ENCODE results near the gene SPEM1. TPM values are rescaled to one million over a fixed set of nuclear protein-coding genes. Genes with fewer than 3 reads are reported as not detected.

SPEM1 gene
- total RNA-seq, 2 donors from 2014 or later, result not detected

DNA sequence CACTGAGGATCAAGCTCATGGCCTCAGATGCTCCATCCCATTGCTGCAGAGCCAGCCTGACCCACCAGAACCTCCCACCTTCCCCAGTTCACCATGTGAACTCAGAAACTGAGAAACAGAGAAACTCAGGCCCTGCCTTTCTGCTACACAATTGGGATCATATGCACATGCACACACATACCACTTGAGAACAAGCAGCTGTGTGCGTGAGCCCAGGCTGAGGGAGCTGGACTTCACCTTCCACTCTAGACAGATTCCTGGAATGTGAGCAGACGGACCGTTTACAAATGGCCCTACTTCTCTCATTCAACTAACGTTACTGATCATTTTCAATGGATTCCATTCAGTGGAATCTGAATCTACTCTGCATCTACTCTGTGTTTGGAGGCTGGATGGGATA, 3.6 kb downstream of the SPEM1 start:
- DNase-seq (no peak), ATAC-seq (no peak)
- intact Hi-C loops (cut with DNase I), result no loop called here
- TF ChIP-seq, protein P1, sequence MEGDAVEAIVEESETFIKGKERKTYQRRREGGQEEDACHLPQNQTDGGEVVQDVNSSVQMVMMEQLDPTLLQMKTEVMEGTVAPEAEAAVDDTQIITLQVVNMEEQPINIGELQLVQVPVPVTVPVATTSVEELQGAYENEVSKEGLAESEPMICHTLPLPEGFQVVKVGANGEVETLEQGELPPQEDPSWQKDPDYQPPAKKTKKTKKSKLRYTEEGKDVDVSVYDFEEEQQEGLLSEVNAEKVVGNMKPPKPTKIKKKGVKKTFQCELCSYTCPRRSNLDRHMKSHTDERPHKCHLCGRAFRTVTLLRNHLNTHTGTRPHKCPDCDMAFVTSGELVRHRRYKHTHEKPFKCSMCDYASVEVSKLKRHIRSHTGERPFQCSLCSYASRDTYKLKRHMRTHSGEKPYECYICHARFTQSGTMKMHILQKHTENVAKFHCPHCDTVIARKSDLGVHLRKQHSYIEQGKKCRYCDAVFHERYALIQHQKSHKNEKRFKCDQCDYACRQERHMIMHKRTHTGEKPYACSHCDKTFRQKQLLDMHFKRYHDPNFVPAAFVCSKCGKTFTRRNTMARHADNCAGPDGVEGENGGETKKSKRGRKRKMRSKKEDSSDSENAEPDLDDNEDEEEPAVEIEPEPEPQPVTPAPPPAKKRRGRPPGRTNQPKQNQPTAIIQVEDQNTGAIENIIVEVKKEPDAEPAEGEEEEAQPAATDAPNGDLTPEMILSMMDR (IDR thresholded peaks at IDR 0.05), result no peak
- no peak for TF ChIP-seq POLR2A (IDR thresholded peaks at IDR 0.05)
- H3K27me3 ChIP-seq, result no peaks in the 10 kb centered on the region
- H3K36me3 ChIP-seq (replicated peaks in 1 of 2; ENCODE audit: insufficient read depth in 1 of 2, low read depth in 2 of 2), result no peaks in the 10 kb centered on the region
- no peaks in the 10 kb centered on the region for H3K9me3 ChIP-seq
- no peak overlapping the region for H3K4me3 ChIP-seq
- H3K27ac ChIP-seq, result no peak overlapping the region
- no peaks in the 10 kb centered on the region for H3K4me1 ChIP-seq
- 42 to 63% methylated on average over 4 of the region's 4 CpGs for WGBS, 2 donors

DNA sequence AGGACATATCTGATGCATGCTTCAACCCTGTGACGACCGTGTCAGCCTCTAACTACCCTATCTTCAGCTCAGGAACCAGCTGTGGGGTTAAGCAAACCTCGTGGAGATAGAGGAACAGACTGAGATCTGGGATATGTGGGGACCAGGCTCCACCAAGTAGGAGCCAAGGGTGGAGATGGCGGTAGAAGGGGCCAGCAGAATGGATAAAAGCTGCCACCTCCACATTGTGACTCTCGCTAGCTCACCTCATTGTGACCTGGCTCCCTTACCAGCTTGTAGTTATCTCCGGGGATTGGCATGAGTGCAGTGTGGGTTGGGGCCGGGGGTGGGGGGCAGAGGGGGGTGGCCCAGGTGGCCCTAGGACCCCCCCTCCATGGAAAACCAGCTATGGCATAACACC, 5.2 kb downstream of the SPEM1 start, which contains the start of gene SPEM2:
Gene SPEM2 (plus strand): TSS at position 301 of the 400 bp plus-strand sequence. CDS start 73 bp downstream, at position 374.
- intact Hi-C loops (cut with DNase I), result no loop called here
- no peak for ATAC-seq

DNA sequence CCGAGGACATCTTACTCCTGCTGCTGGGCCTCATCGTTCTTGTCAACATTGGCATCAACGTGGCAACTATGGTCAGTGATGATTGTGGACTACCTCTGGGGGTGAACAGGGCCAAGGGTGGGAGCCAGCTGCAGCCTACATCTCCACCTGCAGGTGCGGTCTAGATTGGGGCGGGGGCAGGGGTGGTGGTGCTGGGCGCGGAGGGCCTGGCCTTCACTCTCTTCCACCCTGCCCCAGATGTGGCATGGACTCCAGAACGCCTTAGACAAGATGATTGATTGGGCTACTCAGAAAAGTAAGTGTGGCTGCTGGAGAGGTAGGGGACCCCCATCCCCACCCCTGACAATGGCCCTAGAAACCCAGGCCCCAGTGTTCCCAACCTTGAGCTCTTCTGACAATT, 5.6 kb downstream of the SPEM1 start:
- no peak for ATAC-seq
- TF ChIP-seq, protein P1 (IDR thresholded peaks at IDR 0.05), result no peak
- TF ChIP-seq POLR2A (IDR thresholded peaks at IDR 0.05), result no peak
- intact Hi-C loops (cut with DNase I), result no loop called here
- Histone ChIP-seq H3K9me3 (no peaks in the 10 kb centered on the region), H3K36me3 (replicated peaks in 1 of 2; ENCODE audit: insufficient read depth in 1 of 2, low read depth in 2 of 2) (no peaks in the 10 kb centered on the region), H3K4me3 (no peak overlapping the region), H3K4me1 (no peaks in the 10 kb centered on the region), H3K27ac (no peak overlapping the region), H3K27me3 (no peaks in the 10 kb centered on the region)
- WGBS, 2 donors, result 77% methylated on average over 8 of the region's 8 CpGs; no CpG with 5 or more reads in 1 of the 2 donors
- DNase-seq, result no peak

More for the DNA sequence above, 5.2 kb downstream of the SPEM1 start, which contains the start of gene SPEM2:
- TF ChIP-seq, protein P1 (IDR thresholded peaks at IDR 0.05), result no peak
- no peak for TF ChIP-seq POLR2A (IDR thresholded peaks at IDR 0.05)
- Histone ChIP-seq H3K9me3 (no peaks in the 10 kb centered on the region), H3K4me1 (no peaks in the 10 kb centered on the region), H3K36me3 (replicated peaks in 1 of 2; ENCODE audit: insufficient read depth in 1 of 2, low read depth in 2 of 2) (no peaks in the 10 kb centered on the region), H3K27me3 (no peaks in the 10 kb centered on the region), H3K27ac (no peak within 1 kb of the TSS), H3K4me3 (no peak within 1 kb of the TSS)
- 67 to 70% methylated on average over 7 of the region's 7 CpGs for WGBS, 2 donors
- no peak for DNase-seq

DNA sequence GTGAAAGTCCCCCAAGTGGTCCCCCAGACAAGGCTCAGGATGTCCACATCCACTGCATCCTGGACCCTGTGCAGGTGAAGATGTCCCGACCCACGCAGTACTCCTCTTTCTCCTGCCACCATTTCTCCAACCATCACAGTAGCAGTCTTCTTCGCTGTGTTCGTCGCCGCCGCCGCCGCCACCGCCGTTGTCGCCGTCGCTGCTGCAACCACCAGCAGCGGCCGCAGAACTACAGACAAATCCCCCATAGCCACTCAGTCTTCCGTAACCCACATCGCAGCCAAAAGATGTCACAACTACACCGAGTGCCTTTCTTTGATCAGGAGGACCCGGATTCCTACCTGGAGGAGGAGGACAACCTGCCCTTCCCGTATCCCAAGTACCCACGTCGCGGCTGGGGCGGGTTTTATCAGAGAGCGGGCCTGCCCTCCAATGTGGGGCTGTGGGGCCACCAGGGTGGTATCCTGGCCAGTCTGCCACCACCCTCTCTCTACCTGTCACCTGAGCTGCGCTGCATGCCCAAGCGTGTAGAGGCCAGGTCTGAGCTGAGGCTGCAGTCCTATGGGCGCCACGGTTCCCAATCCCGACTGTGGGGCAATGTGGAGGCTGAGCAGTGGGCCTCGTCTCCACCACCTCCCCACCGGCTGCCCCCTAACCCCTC, 6.2 kb downstream of the SPEM1 start:
- intact Hi-C loops (cut with DNase I), result no loop called here
- DNase-seq (no peak), ATAC-seq (no peak)
- Histone ChIP-seq H3K4me1 (no peaks in the 10 kb centered on the region), H3K27me3 (no peaks in the 10 kb centered on the region), H3K27ac (no peak overlapping the region), H3K36me3 (replicated peaks in 1 of 2; ENCODE audit: insufficient read depth in 1 of 2, low read depth in 2 of 2) (no peaks in the 10 kb centered on the region), H3K4me3 (no peak overlapping the region), H3K9me3 (no peaks in the 10 kb centered on the region)
- WGBS, 2 donors, result 83 to 85% methylated on average over 19 to 33 of the region's 33 CpGs
- TF ChIP-seq, protein P1 (IDR thresholded peaks at IDR 0.05), result no peak
- TF ChIP-seq POLR2A (IDR thresholded peaks at IDR 0.05), result no peak

Measured in body of pancreas (tissue), 4 donors.